ENCODE measurements around the gene ZNF829. TPM values are rescaled to one million over a fixed set of nuclear protein-coding genes. Genes with fewer than 3 reads are reported as not detected.

ZNF829 gene
- total RNA-seq, 1 experiment from 2014 or later, result 3.1 TPM

DNA sequence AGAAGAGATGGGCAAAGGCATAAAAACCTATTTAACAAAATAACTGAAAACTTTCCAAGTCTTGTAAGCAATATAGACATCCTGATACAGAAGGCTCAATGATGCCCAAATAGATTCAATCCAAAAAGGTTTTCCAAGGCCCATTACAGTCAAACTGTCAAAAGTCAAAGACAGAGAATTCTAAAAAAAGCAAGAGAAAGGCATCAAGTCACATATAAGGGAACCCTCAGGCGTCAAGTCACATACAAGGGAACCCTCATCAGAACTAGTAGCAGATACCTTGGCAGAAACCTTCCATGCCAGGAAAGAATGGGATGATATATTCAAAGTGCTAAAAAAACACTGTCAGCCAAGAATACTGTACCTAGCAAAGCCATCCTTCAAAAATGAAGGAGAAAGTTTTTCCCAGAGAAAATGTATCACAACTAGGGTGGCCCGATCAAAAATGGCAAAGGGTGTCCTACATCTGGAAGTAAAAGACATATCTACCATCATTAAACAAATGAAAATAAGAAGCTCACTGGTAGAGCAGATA lies 21.2 kb downstream of the ZNF829 start:
- Histone ChIP-seq H3K4me2 (no peak overlapping the region), H3K4me1 (replicated peaks; ENCODE audit: insufficient read depth) (no peaks in the 10 kb centered on the region), H3F3A (ENCODE audit: insufficient read depth, low read depth) (no peaks in the 10 kb centered on the region), H3K4me3 (peak overlapping the region; percentile 8; the same call in 1 of the 2 replicates), H3K27ac (no peak overlapping the region), H4K20me1 (ENCODE audit: insufficient read depth) (no peaks in the 10 kb centered on the region), H3K9me2 (ENCODE audit: insufficient read depth) (no peaks in the 10 kb centered on the region), H3K27me3 (ENCODE audit: insufficient read depth, low read depth) (no peaks in the 10 kb centered on the region), H3K9me3 (ENCODE audit: insufficient read depth, low read depth) (peaks cover 73% of the 10 kb centered on the region), H2AFZ (no peak overlapping the region), H3K36me3 (ENCODE audit: low read depth) (peaks cover 49% of the 10 kb centered on the region), H3K79me2 (ENCODE audit: low read depth) (no peaks in the 10 kb centered on the region)
- ChIA-PET POLR2A (ENCODE audit: unreplicated experiment) (no interaction called here), CTCF (no interaction called here)
- intact Hi-C loops (cut with micrococcal nuclease; ENCODE audit: unreplicated experiment), result no loop called here
- no peak for TF ChIP-seq EZH2 (IDR thresholded peaks at IDR 0.05; ENCODE audit: low read depth)
- TF ChIP-seq, protein P1, sequence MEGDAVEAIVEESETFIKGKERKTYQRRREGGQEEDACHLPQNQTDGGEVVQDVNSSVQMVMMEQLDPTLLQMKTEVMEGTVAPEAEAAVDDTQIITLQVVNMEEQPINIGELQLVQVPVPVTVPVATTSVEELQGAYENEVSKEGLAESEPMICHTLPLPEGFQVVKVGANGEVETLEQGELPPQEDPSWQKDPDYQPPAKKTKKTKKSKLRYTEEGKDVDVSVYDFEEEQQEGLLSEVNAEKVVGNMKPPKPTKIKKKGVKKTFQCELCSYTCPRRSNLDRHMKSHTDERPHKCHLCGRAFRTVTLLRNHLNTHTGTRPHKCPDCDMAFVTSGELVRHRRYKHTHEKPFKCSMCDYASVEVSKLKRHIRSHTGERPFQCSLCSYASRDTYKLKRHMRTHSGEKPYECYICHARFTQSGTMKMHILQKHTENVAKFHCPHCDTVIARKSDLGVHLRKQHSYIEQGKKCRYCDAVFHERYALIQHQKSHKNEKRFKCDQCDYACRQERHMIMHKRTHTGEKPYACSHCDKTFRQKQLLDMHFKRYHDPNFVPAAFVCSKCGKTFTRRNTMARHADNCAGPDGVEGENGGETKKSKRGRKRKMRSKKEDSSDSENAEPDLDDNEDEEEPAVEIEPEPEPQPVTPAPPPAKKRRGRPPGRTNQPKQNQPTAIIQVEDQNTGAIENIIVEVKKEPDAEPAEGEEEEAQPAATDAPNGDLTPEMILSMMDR (conservative IDR thresholded peaks at IDR 0.05), result no peak
- BruUV-seq (replicated peaks), result no TSS peak
- no peak for DNase-seq

DNA sequence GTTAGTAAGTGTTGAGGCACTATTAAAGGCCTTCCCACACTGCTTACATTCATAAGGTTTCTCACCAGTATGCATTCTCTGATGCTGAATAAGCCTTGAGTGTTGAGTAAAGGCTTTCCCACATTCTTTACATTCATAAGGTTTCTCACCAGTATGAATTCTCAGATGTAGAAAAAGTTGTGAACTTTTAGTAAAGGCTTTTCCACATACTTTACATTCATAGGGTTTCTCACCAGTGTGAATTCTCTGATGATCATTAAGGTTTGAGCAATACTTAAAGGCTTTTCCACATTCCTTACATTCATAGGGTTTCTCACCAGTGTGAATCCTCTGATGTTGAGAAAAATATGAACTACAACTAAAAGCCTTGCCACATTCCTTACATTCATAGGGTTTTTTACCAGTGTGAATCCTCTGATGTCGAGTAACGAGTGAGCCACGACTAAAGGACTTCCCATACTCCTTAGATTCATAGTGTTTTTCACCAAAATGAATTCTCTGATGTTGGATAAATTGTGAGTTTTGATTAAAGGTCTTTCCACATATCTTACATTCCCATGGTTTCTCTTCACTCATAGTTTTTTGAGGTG lies 24.2 kb downstream of the ZNF829 start:
- H3K9me3 ChIP-seq (ENCODE audit: insufficient read depth, low read depth), result peaks cover 69% of the 10 kb centered on the region

DNA sequence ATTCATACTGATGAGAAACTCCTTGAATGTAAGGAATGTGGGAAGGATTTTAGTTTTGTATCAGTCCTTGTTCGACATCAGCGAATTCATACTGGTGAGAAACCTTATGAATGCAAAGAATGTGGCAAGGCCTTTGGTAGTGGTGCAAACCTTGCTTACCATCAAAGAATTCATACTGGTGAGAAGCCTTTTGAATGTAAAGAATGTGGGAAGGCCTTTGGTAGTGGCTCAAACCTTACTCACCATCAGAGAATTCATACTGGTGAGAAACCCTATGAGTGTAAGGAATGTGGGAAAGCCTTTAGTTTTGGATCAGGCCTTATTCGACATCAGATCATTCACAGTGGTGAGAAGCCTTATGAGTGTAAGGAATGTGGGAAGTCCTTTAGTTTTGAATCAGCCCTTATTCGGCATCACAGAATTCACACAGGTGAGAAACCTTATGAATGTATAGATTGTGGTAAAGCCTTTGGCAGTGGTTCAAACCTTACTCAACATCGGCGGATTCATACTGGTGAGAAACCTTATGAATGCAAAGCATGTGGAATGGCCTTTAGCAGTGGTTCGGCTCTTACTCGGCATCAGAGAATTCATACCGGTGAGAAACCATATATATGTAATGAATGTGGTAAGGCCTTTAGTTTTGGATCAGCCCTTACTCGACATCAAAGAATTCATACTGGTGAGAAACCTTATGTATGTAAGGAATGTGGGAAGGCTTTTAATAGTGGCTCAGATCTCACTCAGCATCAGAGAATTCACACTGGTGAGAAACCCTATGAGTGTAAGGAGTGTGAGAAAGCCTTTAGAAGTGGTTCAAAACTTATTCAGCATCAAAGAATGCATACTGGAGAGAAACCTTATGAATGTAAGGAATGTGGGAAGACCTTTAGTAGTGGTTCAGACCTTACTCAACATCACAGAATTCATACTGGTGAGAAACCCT lies 38.8 kb downstream of the ZNF829 start:
- no TSS peak for BruUV-seq (replicated peaks)
- TF ChIP-seq EZH2 (IDR thresholded peaks at IDR 0.05; ENCODE audit: low read depth), result no peak
- TF ChIP-seq, protein P1 (conservative IDR thresholded peaks at IDR 0.05), result no peak
- peaks cover 75% of the 10 kb centered on the region for H3K9me3 ChIP-seq (ENCODE audit: insufficient read depth, low read depth)
- no peak overlapping the region for H2AFZ ChIP-seq
- H3K9me2 ChIP-seq (ENCODE audit: insufficient read depth), result no peaks in the 10 kb centered on the region
- H3K27me3 ChIP-seq (ENCODE audit: insufficient read depth, low read depth), result no peaks in the 10 kb centered on the region
- no peaks in the 10 kb centered on the region for H3F3A ChIP-seq (ENCODE audit: insufficient read depth, low read depth)
- ChIA-PET CTCF (no interaction called here), POLR2A (ENCODE audit: unreplicated experiment) (no interaction called here)
- H3K79me2 ChIP-seq (ENCODE audit: low read depth), result no peaks in the 10 kb centered on the region
- intact Hi-C loops (cut with micrococcal nuclease; ENCODE audit: unreplicated experiment), result no loop called here
- no peaks in the 10 kb centered on the region for H4K20me1 ChIP-seq (ENCODE audit: insufficient read depth)
- no peaks in the 10 kb centered on the region for H3K4me1 ChIP-seq (replicated peaks; ENCODE audit: insufficient read depth)
- no peak for DNase-seq
- no peak overlapping the region for H3K4me3 ChIP-seq
- H3K27ac ChIP-seq, result no peak overlapping the region
- no peak overlapping the region for H3K4me2 ChIP-seq
- H3K36me3 ChIP-seq (ENCODE audit: low read depth), result peaks cover 20% of the 10 kb centered on the region

More for the DNA sequence above, 24.2 kb downstream of the ZNF829 start:
- H2AFZ ChIP-seq, result no peak overlapping the region
- intact Hi-C loops (cut with micrococcal nuclease; ENCODE audit: unreplicated experiment), result no loop called here
- H3K27ac ChIP-seq, result no peak overlapping the region
- no peak overlapping the region; the same call in 1 of the 2 replicates for H3K4me3 ChIP-seq
- peaks cover 4% of the 10 kb centered on the region; the same call in 1 of the 2 replicates for H3F3A ChIP-seq (ENCODE audit: insufficient read depth, low read depth)
- H3K4me1 ChIP-seq (replicated peaks; ENCODE audit: insufficient read depth), result no peaks in the 10 kb centered on the region
- DNase-seq, result no peak
- CTCF ChIA-PET, result no interaction called here
- H3K27me3 ChIP-seq (ENCODE audit: insufficient read depth, low read depth), result no peaks in the 10 kb centered on the region
- POLR2A ChIA-PET (ENCODE audit: unreplicated experiment), result no interaction called here
- no TSS peak for BruUV-seq (replicated peaks)
- H3K79me2 ChIP-seq (ENCODE audit: low read depth), result no peaks in the 10 kb centered on the region
- TF ChIP-seq EZH2 (IDR thresholded peaks at IDR 0.05; ENCODE audit: low read depth), result no peak
- TF ChIP-seq, protein P1 (conservative IDR thresholded peaks at IDR 0.05), result no peak
- H3K4me2 ChIP-seq, result no peak overlapping the region
- H3K9me2 ChIP-seq (ENCODE audit: insufficient read depth), result no peaks in the 10 kb centered on the region
- no peaks in the 10 kb centered on the region for H4K20me1 ChIP-seq (ENCODE audit: insufficient read depth)
- peaks cover 51% of the 10 kb centered on the region for H3K36me3 ChIP-seq (ENCODE audit: low read depth)

Data from PC-9 (cell line).